DMS53 treated with DMSO at 0.1 percent for 48 hours (cell line): ENCODE data around the gene SORL1.

Experiments used
- DNase-seq: peaks from one replicate; lab custom pipeline; 2025; ENCODE audit not compliant: unreplicated experiment; lab: John Stamatoyannopoulos, UW

Gene SORL1

GRCh38 chr11:121654259-121654842 is 202.2 kb downstream of the SORL1 start:
- DNase-seq = no peak

DNA sequence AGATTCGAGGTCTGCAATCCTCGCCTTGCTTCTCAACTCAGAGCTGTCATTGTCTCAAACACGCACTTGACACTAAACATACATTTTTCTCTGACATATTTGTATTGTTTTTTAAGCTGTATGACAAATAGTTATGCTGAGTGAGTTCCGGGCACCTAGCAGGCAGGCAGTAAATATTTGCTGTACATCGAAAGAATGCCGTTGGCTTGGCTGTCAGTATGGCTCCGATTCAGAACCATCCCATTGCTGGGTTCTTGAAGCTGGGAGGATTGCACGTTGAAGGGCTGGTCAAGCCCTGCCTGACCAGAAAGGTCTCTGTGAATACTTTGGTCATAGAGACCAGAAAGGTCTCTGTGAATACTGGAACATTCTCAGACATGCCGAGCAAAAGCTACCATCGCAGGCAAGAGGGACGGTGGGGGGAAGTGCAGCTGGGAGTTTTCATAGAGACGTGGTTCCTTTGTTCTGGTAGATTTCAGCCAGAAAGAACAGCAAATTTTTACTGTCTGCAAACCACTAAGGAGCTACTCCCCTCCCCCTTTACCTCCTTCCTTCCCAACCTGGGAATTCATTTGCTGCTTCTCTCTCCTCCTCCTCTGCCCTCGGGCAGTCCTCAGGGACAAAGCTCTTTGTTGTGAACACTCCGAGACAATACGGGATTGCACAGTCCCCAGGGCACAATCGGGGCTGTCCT is 202.9 kb downstream of the SORL1 start:
- peak; percentile 56 for DNase-seq

DNA sequence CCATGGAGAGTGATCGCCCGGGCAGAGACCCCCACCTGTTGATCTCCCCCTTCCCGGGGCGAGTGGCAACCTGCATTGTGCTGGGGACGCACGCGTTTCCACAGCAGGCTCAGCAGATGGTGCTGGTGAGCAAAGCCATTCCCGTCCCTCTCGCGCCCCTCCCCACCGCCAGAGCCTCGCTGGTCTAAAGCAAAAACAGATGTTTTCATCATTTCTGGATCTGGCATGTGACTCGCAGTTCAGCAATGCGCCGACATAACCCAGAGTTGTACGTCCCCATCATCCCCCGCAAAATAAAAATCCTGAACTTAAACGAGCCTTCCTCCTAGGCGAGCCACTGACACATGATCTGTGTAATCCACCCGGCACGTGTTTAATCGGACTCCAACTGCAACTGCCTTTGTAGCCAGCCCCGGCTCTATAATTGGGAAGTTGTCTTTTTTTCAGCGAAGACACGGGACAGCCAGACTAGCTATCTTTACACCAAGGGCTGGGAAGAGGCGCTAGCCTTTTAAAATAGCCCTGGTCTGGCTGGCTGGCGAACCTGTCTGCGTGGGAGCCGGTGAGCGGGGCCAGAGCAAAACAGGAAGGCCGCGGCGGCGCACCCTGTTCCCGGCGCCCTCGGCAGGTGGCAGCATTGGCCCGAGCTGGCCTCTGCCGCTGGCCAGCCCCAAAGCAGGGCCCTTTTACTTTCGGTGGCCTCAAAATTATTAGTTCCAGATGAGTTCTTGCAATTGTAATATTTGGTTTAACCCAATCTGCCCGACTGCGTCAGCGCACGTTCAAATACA is 203.6 kb downstream of the SORL1 start:
- DNase-seq = peak; percentile 57

- no peak for DNase-seq
These were observed 204.4 kb downstream of the SORL1 start for GRCh38 chr11:121656328-121657090.

DNA sequence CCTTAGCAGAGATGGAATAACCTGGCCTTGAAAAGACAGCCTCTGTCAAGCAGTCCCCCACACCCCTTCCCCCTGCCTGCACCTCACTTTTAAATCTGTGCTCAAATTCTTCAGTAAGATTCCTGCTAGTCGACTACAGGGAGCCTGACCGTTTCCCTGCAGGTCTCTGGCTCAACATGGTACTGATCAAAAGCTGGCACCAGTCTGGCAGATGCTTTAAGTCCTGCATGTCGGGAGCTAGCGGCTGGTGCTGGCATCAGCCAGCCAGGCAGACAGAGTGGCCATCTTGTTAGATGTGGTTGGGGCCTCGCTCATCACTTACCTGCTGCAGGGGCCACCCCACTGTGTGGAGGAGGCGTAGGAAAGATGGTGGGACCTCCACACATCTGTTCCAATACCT is 205.0 kb downstream of the SORL1 start:
- DNase-seq = no peak

GRCh38 chr11:121659811-121660210 is 207.7 kb downstream of the SORL1 start:
- no peak for DNase-seq

DNA sequence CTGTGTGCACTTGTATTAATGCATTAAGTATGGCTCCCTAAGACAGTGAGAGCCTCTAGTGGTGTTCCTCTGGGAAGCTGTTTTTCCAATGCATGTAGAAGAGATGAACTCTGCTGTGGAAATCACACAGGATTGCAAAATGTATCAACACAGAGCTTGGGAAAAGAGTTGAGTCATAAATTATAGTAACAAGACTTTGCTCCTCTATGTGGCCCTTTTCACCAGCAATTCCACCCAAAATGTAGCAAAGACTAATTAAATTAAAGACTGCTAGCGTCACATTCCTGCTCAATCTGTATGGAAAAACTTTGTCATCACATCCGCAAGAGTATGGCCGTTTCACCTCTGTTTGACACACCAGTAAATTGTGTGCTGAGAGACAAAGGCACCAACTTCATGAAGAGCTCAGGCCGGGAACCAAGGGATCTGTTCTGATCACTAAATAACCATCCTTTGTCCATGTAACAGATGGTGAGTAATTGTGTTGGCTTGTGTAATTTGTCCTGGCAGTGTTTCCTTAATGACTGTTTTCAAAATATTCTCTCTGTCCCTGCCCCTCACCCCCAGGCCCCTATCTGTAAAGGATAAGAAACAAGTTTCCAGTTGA is 209.9 kb downstream of the SORL1 start:
- no peak for DNase-seq

DNA sequence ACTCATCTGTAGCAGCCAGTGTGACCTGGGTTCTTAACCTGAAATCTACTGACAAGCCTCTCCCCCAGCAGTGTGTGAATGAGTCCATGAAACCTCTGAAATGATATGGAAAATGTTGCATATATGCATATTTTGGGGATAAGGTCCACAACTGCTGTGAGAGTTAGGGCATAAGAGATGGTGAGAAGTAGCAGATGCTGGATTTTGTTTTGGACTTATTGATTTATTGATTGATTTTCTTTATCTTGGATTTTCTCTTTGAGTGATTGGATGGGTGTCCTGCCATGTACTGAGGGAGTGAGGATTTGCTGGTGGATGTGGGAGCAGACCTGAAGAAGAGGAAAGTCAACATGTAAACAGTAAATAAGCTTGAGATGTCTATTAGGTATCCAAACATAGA is 212.0 kb downstream of the SORL1 start:
- DNase-seq = no peak

- DNase-seq = no peak
These were observed 213.2 kb downstream of the SORL1 start for GRCh38 chr11:121665206-121665838.

DNA sequence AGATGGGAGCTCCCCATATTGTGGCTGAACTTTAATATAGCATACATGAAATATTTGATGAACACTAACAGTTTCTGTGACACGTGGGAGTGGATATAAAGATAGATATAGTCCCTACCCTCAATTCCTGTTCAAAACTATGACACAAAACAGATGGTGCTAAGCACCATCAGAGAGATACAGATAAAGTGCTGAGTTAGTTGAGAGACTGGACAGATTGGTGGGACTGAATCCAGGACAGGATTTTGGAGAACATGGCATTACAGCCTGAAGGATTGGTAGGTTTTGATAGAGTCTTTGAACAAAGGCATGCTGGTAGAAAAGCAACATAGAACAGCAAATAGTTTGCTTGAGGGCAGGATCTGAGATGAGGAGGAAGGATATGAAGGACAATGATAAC is 215.7 kb downstream of the SORL1 start:
- no peak for DNase-seq

GRCh38 chr11:121669422-121669821 is 217.3 kb downstream of the SORL1 start:
- no peak for DNase-seq

- DNase-seq = no peak
These were observed 218.2 kb downstream of the SORL1 start for GRCh38 chr11:121670266-121670665.

DNA sequence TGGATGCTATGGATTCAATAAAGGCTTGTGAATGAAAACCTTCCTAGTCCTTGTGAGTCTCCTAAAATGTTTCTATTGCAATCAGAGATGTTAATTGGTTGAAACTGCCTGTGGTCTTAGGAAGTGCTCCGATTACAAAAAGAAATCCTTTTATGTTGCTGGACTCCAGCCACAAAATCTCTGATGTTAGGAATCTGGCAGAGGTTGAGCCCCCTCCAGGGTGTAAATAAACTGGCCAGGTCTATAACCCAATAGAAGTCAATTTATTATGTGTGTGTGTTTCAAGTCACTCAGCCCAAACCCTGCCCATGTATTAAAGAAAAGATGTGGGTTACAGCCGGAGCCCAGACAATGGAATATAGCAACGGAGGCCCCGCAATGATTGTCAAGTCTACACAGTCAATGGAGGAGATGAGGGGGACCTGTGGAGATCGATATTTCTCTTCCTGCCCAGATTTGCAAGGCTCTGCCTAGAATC is 218.7 kb downstream of the SORL1 start:
- DNase-seq = no peak

- DNase-seq = no peak
These were observed 219.4 kb downstream of the SORL1 start for GRCh38 chr11:121671283-121672168.

- DNase-seq = no peak
These were observed 220.7 kb downstream of the SORL1 start for GRCh38 chr11:121672630-121673487.

DNA sequence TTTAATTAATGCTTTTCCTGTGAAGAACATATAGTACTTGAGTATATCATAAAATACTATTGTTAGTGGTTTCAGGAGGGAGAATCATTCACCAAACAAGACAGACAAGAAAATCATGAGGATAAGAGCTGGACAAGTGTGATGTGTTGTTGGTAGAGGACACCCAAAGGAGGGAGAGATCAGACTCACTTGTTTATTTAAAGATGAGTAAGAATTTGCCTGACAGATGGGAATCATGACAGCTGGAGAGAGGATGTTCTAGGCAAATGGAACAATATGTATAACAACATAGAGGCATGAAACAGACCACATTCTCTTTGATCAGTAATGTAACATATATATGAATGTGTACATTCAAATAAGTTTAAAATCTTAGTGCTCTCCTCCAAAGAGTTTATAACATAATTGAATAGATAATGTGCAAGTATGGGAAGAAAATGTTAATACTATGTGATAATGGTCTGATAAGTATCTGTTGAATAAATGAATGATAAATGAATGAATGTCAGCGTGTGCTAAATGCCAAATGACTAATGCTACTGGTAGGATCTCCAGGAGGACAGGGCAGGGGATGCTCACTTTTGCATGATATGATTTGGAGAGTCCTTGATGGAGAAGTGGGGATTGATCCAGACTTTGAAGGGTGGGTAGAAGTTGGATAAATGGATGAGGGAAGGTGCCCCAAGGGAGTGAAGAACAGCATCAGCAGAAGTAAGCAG is 229.6 kb downstream of the SORL1 start:
- DNase-seq = peak; percentile 70
